Spinal cord (tissue), 10 donors: ENCODE results near the gene PHACTR3. TPM values are rescaled to one million over a fixed set of nuclear protein-coding genes. Genes with fewer than 3 reads are reported as not detected.

Source experiments
- DNase-seq, 6 donors: peaks; one replicate each; pipeline versions ENCODE4 v3.0.0 to v3.0.0-alpha.2; 2013 to 2015; ENCODE audit warnings: low spot score in 6 of 6, low read depth in 4 of 6
- H3K27ac ChIP-seq: one replicate; pipeline ENCODE4 v1.5.1; 2013; ENCODE audit warnings: low read depth, low read length, control low read depth
- H3K27me3 ChIP-seq: one replicate; pipeline ENCODE4 v1.6.1; 2013; ENCODE audit warnings: low read length; ENCODE audit not compliant: control insufficient read depth, insufficient read depth
- H3K36me3 ChIP-seq: one replicate; pipeline ENCODE4 v1.6.1; 2013; ENCODE audit warnings: low read length; ENCODE audit not compliant: control insufficient read depth, insufficient read depth
- H3K4me1 ChIP-seq: one replicate; pipeline ENCODE4 v1.6.1; 2013; ENCODE audit warnings: low read length; ENCODE audit not compliant: control insufficient read depth, insufficient read depth
- H3K4me3 ChIP-seq: one replicate; pipeline ENCODE4 v1.5.1; 2013; ENCODE audit warnings: low read depth, low read length, control low read depth
- H3K9me3 ChIP-seq: one replicate; pipeline ENCODE4 v1.6.1; 2013; ENCODE audit warnings: low read length; ENCODE audit not compliant: control insufficient read depth, insufficient read depth
- WGBS: methylation state at CpG from one replicate; pipeline ENCODE4 v1.1.5; 2013; ENCODE audit warnings: missing lambda C conversion rate; ENCODE audit not compliant: insufficient coverage; 5-methylcytosine and 5-hydroxymethylcytosine counted together
- polyA plus RNA-seq, 2 donors: library from polyadenylated mRNA; unstranded; fragments of 120-200 nt; gene quantifications; one replicate each; pipeline ENCODE4 v1.2.1, GENCODE V29; 2013; ENCODE audit not compliant: insufficient read length in 2 of 2
- total RNA-seq, 2 donors: library from RNA; depleted of rRNA in 1 of 2; stranded (reverse); fragments of 120-200 nt in 1 of 2; fragments of >200 nt in 1 of 2; gene quantifications; one replicate each; pipeline versions ENCODE4 v1.2.3 to v1.2.4, GENCODE V29; 2013 to 2014
- donor health status: healthy.

The PHACTR3 gene
- total and polyA plus RNA-seq, 4 donors, result 23.5 to 97.8 (median 52.6) TPM

GRCh38 chr20:59579404-59580145 lies 24.8 kb upstream of the PHACTR3 start:
- H3K4me3 ChIP-seq, result no peak overlapping the region
- DNase-seq, result no peak
- 72% methylated on average over 12 of the region's 12 CpGs for WGBS
- no peaks in the 10 kb centered on the region for H3K36me3 ChIP-seq
- H3K4me1 ChIP-seq, result peaks cover 67% of the 10 kb centered on the region
- H3K27ac ChIP-seq, result peak overlapping the region; percentile 1
- peaks cover 21% of the 10 kb centered on the region for H3K27me3 ChIP-seq
- no peaks in the 10 kb centered on the region for H3K9me3 ChIP-seq

- H3K4me1 ChIP-seq, result peaks cover 72% of the 10 kb centered on the region
- H3K4me3 ChIP-seq, result no peak overlapping the region
- H3K36me3 ChIP-seq, result no peaks in the 10 kb centered on the region
- H3K27me3 ChIP-seq, result peaks cover 21% of the 10 kb centered on the region
- peak overlapping the region; percentile 3 for H3K27ac ChIP-seq
- DNase-seq, result peak in 1 of 6 donors; percentile 67
- no peaks in the 10 kb centered on the region for H3K9me3 ChIP-seq
- 51% methylated on average over 3 of the region's 8 CpGs for WGBS
These were observed 24.0 kb upstream of the PHACTR3 start for GRCh38 chr20:59580146-59580946.

- Histone ChIP-seq H3K27me3 (peaks cover 14% of the 10 kb centered on the region), H3K9me3 (no peaks in the 10 kb centered on the region), H3K36me3 (no peaks in the 10 kb centered on the region), H3K4me3 (no peak overlapping the region), H3K27ac (peak overlapping the region; percentile 3), H3K4me1 (peaks cover 76% of the 10 kb centered on the region)
- WGBS, result 85% methylated on average over 9 of the region's 9 CpGs
- no peak for DNase-seq
These were observed 23.3 kb upstream of the PHACTR3 start for GRCh38 chr20:59580991-59581401.

GRCh38 chr20:59581993-59582679 lies 22.2 kb upstream of the PHACTR3 start:
- peak in 1 of 6 donors; percentile 61 for DNase-seq
- no peak overlapping the region for H3K4me3 ChIP-seq
- H3K9me3 ChIP-seq, result no peaks in the 10 kb centered on the region
- 77% methylated on average over 7 of the region's 13 CpGs for WGBS
- H3K27ac ChIP-seq, result no peak overlapping the region
- H3K36me3 ChIP-seq, result no peaks in the 10 kb centered on the region
- H3K4me1 ChIP-seq, result peaks cover 65% of the 10 kb centered on the region
- peaks cover 3% of the 10 kb centered on the region for H3K27me3 ChIP-seq

- DNase-seq, result peak in 1 of 6 donors; percentile 49
- Histone ChIP-seq H3K36me3 (peaks cover 2% of the 10 kb centered on the region), H3K27me3 (no peaks in the 10 kb centered on the region), H3K9me3 (no peaks in the 10 kb centered on the region), H3K4me1 (peaks cover 53% of the 10 kb centered on the region), H3K27ac (no peak overlapping the region), H3K4me3 (no peak overlapping the region)
- 78% methylated on average over 27 of the region's 31 CpGs for WGBS
These were observed 20.7 kb upstream of the PHACTR3 start for GRCh38 chr20:59583428-59584277.

GRCh38 chr20:59584278-59584925 lies 19.9 kb upstream of the PHACTR3 start:
- WGBS, result 86% methylated on average over 13 of the region's 15 CpGs
- Histone ChIP-seq H3K27ac (no peak overlapping the region), H3K9me3 (no peaks in the 10 kb centered on the region), H3K4me1 (peaks cover 46% of the 10 kb centered on the region), H3K4me3 (no peak overlapping the region), H3K27me3 (no peaks in the 10 kb centered on the region), H3K36me3 (peaks cover 2% of the 10 kb centered on the region)
- no peak for DNase-seq

- H3K27me3 ChIP-seq, result no peaks in the 10 kb centered on the region
- peaks cover 2% of the 10 kb centered on the region for H3K36me3 ChIP-seq
- H3K4me1 ChIP-seq, result peaks cover 36% of the 10 kb centered on the region
- 77% methylated on average over 11 of the region's 16 CpGs for WGBS
- DNase-seq, result no peak
- H3K9me3 ChIP-seq, result no peaks in the 10 kb centered on the region
- H3K27ac ChIP-seq, result no peak overlapping the region
- no peak overlapping the region for H3K4me3 ChIP-seq
These were observed 18.5 kb upstream of the PHACTR3 start for GRCh38 chr20:59585714-59586409.

- H3K27me3 ChIP-seq, result no peaks in the 10 kb centered on the region
- no peak overlapping the region for H3K4me3 ChIP-seq
- H3K9me3 ChIP-seq, result no peaks in the 10 kb centered on the region
- peaks cover 5% of the 10 kb centered on the region for H3K36me3 ChIP-seq
- WGBS, result 92% methylated on average over 6 of the region's 6 CpGs
- no peak for DNase-seq
- peaks cover 28% of the 10 kb centered on the region for H3K4me1 ChIP-seq
- no peak overlapping the region for H3K27ac ChIP-seq
These were observed 17.7 kb upstream of the PHACTR3 start for GRCh38 chr20:59586613-59587012.
